WI38 (cell line): ENCODE measurements around the gene HHLA2.

Experiments used
- H3K4me3 ChIP-seq: 2 replicates; pipeline ENCODE4 v1.5.1; 2011; ENCODE audit warnings: low read depth, mild to moderate bottlenecking, control low read depth, low read length
- CTCF ChIP-seq: IDR thresholded peaks from 2 replicates; pipeline ENCODE4 v1.5.1; 2012; ENCODE audit warnings: low read depth, mild to moderate bottlenecking, control low read depth, low read length

Gene HHLA2

GRCh38 chr3:108406063-108406660 lies 109.8 kb downstream of the HHLA2 start:
- TF ChIP-seq CTCF: no peak
- H3K4me3 ChIP-seq: no peak overlapping the region

DNA sequence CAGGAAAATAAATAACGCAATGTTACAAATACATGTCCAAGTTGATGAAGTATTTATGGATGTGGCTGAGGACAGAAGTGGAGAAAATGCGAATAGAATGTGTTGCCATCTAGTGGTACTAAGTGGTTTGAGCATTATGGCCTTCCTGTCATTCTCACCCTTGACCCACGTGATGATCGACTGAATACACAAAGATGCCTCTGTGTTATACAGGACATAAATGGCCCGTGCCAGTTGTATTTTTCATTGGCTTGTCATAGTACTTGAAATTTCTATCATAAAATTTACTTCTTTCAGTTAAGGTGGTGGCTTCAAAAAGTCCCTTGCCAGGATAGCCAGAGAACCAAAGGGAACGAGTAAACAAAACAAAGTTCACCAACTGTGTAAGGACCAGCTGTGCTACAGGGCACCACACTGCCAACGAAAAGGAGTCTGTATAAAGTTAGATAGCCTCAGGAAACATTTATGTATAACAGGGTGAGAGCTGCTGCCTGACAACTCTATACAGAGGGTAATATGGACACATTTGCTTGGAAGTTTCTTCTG lies 110.4 kb downstream of the HHLA2 start:
- TF ChIP-seq CTCF: peak; percentile 66; the same call in 1 of the 2 replicates
- H3K4me3 ChIP-seq: no peak overlapping the region

GRCh38 chr3:108407886-108408285 lies 111.5 kb downstream of the HHLA2 start:
- H3K4me3 ChIP-seq: no peak overlapping the region
- no peak for TF ChIP-seq CTCF

GRCh38 chr3:108408883-108409799 lies 112.8 kb downstream of the HHLA2 start:
- H3K4me3 ChIP-seq: no peak overlapping the region
- TF ChIP-seq CTCF: no peak

DNA sequence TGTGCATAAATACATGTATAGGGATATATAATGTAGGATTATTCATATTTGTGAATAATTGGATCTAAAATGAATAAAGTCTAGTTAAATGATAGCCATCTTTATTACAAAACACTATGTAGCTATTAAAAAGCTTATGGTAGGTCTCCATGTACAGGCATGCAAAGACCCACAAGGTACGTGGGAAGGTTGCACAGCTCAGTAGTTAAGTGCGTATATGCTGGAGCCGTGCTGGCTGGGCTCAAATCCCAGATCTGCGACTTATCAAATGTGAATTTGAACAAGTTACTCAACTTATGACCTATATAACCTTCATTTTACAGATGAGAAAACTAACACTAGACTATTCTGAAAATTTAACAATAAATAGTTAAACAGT lies 113.4 kb downstream of the HHLA2 start:
- H3K4me3 ChIP-seq: no peak overlapping the region
- no peak for TF ChIP-seq CTCF

GRCh38 chr3:108410531-108410984 lies 114.2 kb downstream of the HHLA2 start:
- no peak overlapping the region for H3K4me3 ChIP-seq
- TF ChIP-seq CTCF: no peak
